Memory B cell (primary cell): ENCODE measurements around the gene LMNA.
A peak's percentile ranks its signal among the peaks of the same experiment; 100 is the strongest.
"Not testable (repeated sequence)": the region's sequence is repeated elsewhere in the genome, so short reads cannot be mapped to it uniquely, and the experiment has no call there.

Experiments used
- ATAC-seq: fragments of 150-1000 bp; cut with Tn5 transposase; 2 replicates; pipeline ENCODE4 v1.10.0; 2021; ENCODE audit warnings: low read depth, mild to moderate bottlenecking, moderate library complexity
- DNase-seq, 2 donors: peaks; one replicate each; pipeline ENCODE4 v3.0.0; 2022; ENCODE audit warnings: low spot score in 2 of 2
- H3K27ac Mint-ChIP-seq: one replicate; pipeline ENCODE4 v1.8.0; 2022; ENCODE audit warnings: mild to moderate bottlenecking, moderate library complexity, mixed read lengths
- H3K27me3 Mint-ChIP-seq: one replicate; pipeline ENCODE4 v1.8.0; 2022; ENCODE audit warnings: mixed read lengths
- H3K36me3 Mint-ChIP-seq: one replicate; pipeline ENCODE4 v1.8.0; 2022; ENCODE audit warnings: mild to moderate bottlenecking, mixed read lengths
- H3K4me1 Mint-ChIP-seq: one replicate; pipeline ENCODE4 v1.8.0; 2022; ENCODE audit warnings: mixed read lengths
- H3K4me3 Mint-ChIP-seq: one replicate; pipeline ENCODE4 v1.8.0; 2022; ENCODE audit warnings: mild to moderate bottlenecking, moderate library complexity, mixed read lengths
- H3K9me3 Mint-ChIP-seq: one replicate; pipeline ENCODE4 v1.8.0; 2022; ENCODE audit warnings: mixed read lengths

The LMNA gene

DNA sequence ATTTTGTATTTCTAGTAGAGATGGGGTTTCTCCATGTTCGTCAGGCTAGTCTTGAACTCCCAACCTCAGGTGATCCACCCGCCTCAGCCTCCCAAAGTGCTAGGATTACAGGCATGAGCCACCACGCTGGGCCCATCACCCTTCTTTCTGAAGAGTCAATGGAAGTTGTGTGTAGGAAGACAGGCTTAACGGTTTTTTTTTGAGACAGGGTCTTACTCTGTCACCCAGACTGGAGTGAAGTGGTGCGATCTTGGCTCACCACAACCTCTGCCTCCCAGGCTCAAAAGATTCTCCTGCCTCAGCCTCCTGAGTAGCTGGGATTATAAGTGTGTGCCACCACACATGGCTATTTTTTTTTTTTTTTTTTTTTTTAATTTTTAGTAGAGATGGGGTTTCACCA lies 2.2 kb downstream of the LMNA start:
- Mint-ChIP-seq H3K27ac (peak overlapping the region; percentile 98), H3K4me1 (peaks cover 25% of the 10 kb centered on the region), H3K27me3 (peaks cover 13% of the 10 kb centered on the region), H3K4me3 (peak overlapping the region; percentile 83)
- H3K9me3 Mint-ChIP-seq, ATAC-seq, H3K36me3 Mint-ChIP-seq, DNase-seq: not testable (repeated sequence)

- Mint-ChIP-seq H3K36me3 (no peaks in the 10 kb centered on the region), H3K9me3 (no peaks in the 10 kb centered on the region), H3K27me3 (peaks cover 13% of the 10 kb centered on the region), H3K4me3 (no peak overlapping the region), H3K27ac (no peak overlapping the region), H3K4me1 (peaks cover 25% of the 10 kb centered on the region)
- ATAC-seq (no peak), DNase-seq (no peak)
Observed at GRCh38 chr1:156117414-156118176, 3.1 kb downstream of the LMNA start.

GRCh38 chr1:156118177-156118868 lies 3.8 kb downstream of the LMNA start:
- no peak for DNase-seq
- Mint-ChIP-seq H3K4me1 (peaks cover 27% of the 10 kb centered on the region), H3K27me3 (peaks cover 13% of the 10 kb centered on the region), H3K4me3 (no peak overlapping the region), H3K36me3 (no peaks in the 10 kb centered on the region), H3K27ac (peak overlapping the region; percentile 46), H3K9me3 (no peaks in the 10 kb centered on the region)
- ATAC-seq, result no peak

DNA sequence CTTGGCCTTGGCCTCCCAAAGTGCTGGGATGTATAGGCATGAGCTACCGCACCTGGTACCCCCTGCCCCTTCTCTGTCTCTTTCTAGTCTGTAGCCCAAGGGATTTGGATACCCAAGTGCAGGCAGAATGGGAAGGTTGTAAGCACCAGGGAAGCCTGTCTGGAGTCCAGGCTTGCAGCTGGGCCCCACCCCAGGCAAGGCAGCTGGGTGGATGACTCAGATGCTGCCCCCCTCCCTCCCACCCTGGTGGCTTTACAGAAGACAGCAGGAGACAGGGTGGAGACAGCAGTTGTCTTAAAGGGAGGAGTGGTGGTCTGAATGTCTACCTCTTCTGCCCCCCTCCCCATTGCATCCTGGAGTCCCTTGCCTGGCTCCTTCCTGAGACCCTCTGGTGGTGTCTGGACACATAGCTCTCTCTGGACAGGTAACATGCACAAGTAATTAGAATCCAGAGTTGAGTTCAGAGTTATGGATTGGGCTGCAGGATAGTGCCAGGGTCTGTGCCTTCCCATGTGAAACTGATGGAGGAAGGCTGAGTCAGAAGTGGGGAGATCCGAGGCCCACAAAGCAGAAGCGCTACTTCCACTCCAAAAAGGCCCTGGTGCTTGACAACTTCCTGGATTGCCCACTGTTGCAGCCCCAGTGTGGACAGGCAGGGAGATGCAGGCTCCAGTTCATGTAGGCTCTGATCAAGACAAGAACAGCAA lies 5.1 kb downstream of the LMNA start:
- Mint-ChIP-seq H3K36me3 (no peaks in the 10 kb centered on the region), H3K4me1 (peaks cover 24% of the 10 kb centered on the region), H3K4me3 (no peak overlapping the region), H3K27me3 (peaks cover 13% of the 10 kb centered on the region), H3K27ac (peak overlapping the region; percentile 77), H3K9me3 (no peaks in the 10 kb centered on the region)
- ATAC-seq (peak; percentile 55), DNase-seq (no peak)

GRCh38 chr1:156120318-156120717 lies 5.8 kb downstream of the LMNA start:
- H3K27ac Mint-ChIP-seq, result peak overlapping the region; percentile 77
- H3K9me3 Mint-ChIP-seq, result no peaks in the 10 kb centered on the region
- no peaks in the 10 kb centered on the region for H3K36me3 Mint-ChIP-seq
- no peak overlapping the region for H3K4me3 Mint-ChIP-seq
- H3K27me3 Mint-ChIP-seq, result peaks cover 8% of the 10 kb centered on the region
- ATAC-seq (peak; percentile 3), DNase-seq (no peak)
- peaks cover 24% of the 10 kb centered on the region for H3K4me1 Mint-ChIP-seq

DNA sequence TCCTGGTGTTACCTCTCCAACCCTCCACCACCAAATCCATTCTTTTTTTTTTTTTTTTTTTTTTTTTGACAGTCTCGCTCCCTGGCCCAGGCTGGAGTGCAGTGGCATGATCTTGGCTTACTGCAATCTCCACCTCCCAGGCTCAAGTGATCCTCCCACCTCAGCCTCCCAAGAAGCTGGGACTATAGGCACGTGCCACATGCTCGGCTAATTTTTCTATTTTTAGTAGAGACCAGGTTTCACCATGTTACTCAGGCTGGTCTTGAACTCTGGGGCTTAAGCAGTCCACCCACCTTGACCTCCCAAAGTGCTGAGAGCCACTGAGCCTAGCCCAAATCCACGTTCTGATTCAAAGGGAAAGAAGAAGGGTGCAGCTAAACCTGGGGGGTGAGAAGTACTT lies 6.5 kb downstream of the LMNA start:
- ATAC-seq, H3K9me3 Mint-ChIP-seq, H3K36me3 Mint-ChIP-seq, H3K4me3 Mint-ChIP-seq, DNase-seq, H3K27me3 Mint-ChIP-seq: not testable (repeated sequence)
- Mint-ChIP-seq H3K27ac (peak overlapping the region; percentile 77), H3K4me1 (peaks cover 21% of the 10 kb centered on the region)

DNA sequence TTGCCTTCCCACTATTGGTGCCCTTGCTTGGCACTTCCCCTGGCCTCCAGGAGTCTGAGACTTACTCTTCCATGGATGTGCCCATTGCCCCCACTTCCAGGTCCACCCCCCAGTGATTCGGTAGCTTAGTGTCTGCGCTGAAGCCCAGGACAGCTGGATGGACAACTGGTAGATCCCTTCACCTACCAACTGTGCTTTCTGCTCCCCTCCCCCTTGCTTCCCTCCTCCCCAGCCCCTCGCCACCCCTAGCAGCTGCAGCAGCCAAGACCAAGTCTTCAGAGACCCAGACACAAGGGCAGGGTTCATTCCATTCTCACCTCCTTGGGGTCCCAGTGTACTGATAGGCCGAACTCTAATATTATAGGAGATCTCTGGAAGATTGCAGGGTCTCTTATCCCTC lies 6.9 kb downstream of the LMNA start:
- no peaks in the 10 kb centered on the region for H3K36me3 Mint-ChIP-seq
- DNase-seq (no peak), ATAC-seq (no peak)
- peaks cover 22% of the 10 kb centered on the region for H3K4me1 Mint-ChIP-seq
- peaks cover 5% of the 10 kb centered on the region for H3K27me3 Mint-ChIP-seq
- H3K4me3 Mint-ChIP-seq, result no peak overlapping the region
- no peak overlapping the region for H3K27ac Mint-ChIP-seq
- no peaks in the 10 kb centered on the region for H3K9me3 Mint-ChIP-seq

DNA sequence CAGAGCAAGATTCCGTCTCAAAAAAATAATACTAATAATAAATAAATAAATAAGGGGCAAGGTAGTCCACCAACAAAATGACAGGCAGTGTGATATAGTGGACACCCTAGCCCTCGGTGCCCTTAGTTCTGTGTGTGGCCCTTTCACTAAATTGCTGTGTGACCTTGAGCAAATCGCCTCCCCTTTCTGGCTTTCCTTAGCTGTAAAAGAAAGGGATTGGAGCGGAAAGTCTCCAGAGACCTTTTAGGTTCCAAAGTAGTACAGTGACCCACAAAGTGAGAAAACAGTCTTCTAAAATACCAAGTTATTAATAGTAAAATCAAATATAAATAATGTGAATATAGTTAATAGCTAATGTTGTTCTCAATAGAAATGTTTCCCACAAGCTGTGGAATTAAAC lies 7.6 kb downstream of the LMNA start:
- ATAC-seq, result no peak
- H3K4me3 Mint-ChIP-seq, result no peak overlapping the region

GRCh38 chr1:156122519-156123355 lies 8.2 kb downstream of the LMNA start:
- peaks cover 27% of the 10 kb centered on the region for H3K4me1 Mint-ChIP-seq
- H3K4me3 Mint-ChIP-seq, result no peak overlapping the region
- H3K27ac Mint-ChIP-seq, result peak overlapping the region; percentile 74
- H3K9me3 Mint-ChIP-seq, result no peaks in the 10 kb centered on the region
- peaks cover 5% of the 10 kb centered on the region for H3K27me3 Mint-ChIP-seq
- H3K36me3 Mint-ChIP-seq, result no peaks in the 10 kb centered on the region
- no peak for ATAC-seq
- DNase-seq, result no peak

More for the DNA sequence above, 7.6 kb downstream of the LMNA start:
- H3K36me3 Mint-ChIP-seq, result no peaks in the 10 kb centered on the region
- peaks cover 23% of the 10 kb centered on the region for H3K4me1 Mint-ChIP-seq
- H3K27me3 Mint-ChIP-seq, result peaks cover 5% of the 10 kb centered on the region
- H3K27ac Mint-ChIP-seq, result peak overlapping the region; percentile 74
- no peak for DNase-seq
- H3K9me3 Mint-ChIP-seq, result no peaks in the 10 kb centered on the region

GRCh38 chr1:156123356-156124196 lies 9.1 kb downstream of the LMNA start:
- Mint-ChIP-seq H3K4me1 (peaks cover 31% of the 10 kb centered on the region), H3K27me3 (peaks cover 2% of the 10 kb centered on the region), H3K9me3 (no peaks in the 10 kb centered on the region), H3K4me3 (no peak overlapping the region), H3K27ac (peak overlapping the region; percentile 74), H3K36me3 (no peaks in the 10 kb centered on the region)
- DNase-seq (no peak), ATAC-seq (no peak)

DNA sequence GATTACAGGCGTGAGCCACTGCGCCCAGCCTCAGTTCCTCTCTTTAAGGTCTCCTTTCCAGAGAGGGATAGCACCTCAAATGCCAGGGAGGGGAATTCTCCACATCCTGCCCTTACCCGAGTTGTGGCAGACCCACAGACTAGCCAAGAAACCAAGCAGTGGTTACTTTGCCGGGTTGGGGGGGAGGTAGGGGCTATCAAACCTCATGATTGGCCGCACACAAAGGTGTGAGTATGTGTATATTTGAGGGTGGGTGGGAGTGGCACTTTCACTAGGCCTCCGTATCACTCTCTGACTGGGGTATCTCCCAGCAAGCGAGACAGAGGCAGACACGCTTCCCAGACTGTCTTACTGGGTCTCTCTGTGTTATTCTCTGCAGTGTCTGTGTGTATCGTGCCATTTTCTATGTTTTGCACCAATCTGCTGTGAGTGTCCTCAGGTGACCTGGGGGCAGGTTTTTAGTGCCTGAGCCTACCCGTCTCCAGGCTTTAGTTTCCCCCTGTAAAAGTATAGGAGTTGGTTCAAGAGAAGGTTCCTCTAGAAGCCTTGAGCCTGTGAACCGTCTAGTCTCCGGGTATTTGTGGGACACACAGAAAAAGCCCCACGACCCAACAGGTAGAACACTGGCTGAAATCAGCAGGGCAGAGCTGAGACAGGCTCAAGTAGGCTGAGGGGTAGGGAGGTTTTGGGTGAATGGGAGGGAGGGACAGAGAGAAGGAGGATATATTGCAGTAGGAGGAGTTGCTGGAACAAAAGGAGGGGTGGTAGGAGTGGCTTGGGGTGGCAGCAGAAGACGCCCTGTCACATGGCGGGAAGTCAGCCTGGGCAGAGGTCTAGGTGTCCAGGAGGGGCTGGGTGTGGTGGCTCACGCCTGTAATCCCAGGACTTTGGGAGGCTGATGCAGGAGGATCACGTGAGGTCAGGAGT lies 10.3 kb downstream of the LMNA start:
- Mint-ChIP-seq H3K27me3 (peaks cover under 1% of the 10 kb centered on the region), H3K9me3 (no peaks in the 10 kb centered on the region), H3K27ac (peak overlapping the region; percentile 74), H3K4me3 (no peak overlapping the region), H3K4me1 (peaks cover 29% of the 10 kb centered on the region), H3K36me3 (no peaks in the 10 kb centered on the region)
- no peak for DNase-seq
- peak; percentile 7 for ATAC-seq

GRCh38 chr1:156125544-156125943 lies 11.0 kb downstream of the LMNA start:
- not testable (repeated sequence) for H3K27me3 Mint-ChIP-seq, ATAC-seq, H3K36me3 Mint-ChIP-seq, DNase-seq, H3K4me3 Mint-ChIP-seq, H3K9me3 Mint-ChIP-seq
- Mint-ChIP-seq H3K4me1 (peaks cover 29% of the 10 kb centered on the region), H3K27ac (peak overlapping the region; percentile 74)
